NCI-H2171 (cell line): Measurements from ENCODE around the gene SLC38A6.
"Not testable (repeated sequence)": the region's sequence is repeated elsewhere in the genome, so short reads cannot be mapped to it uniquely, and the experiment has no call there.

Experiments used
- DNase-seq: peaks from one replicate; lab custom pipeline; 2025; lab: John Stamatoyannopoulos, UW

Gene SLC38A6

DNA sequence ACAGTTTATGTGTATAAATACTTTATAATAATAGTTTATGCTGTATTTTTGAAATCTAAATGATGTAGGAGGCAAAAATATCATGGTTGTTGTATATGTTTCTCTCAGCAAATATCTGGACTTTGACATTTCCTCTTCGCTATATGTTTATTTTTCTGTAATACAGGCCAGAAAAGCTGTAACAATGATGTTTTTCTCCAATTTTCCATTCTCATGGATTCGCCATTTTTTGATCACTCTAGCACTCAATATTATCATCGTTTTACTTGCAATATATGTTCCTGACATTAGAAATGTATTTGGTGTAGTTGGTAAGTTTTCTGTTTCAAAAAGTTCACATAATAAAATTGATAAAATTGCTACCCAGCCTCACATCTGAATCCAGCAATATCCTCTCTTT, 70.6 kb downstream of the SLC38A6 start:
- no peak for DNase-seq

DNA sequence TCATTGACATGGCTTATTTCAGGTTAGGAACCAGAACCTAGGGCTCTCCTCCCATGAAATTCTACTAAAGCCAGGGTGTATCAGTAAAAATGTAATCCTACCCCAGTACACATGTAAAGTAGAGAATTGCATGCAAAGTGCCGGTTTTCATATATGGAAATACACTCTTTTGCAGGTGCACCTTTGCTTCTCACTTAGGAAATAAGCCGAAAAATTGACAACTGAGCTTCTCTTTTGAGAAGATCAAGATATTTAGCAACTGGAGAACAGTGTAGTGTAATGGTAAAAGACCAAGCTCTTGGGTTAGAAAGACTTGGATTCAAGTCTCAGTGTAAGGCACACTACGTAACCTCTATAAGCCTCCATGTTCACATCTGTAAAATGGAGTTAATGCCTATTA, 82.4 kb downstream of the SLC38A6 start:
- no peak for DNase-seq

GRCh38 chr14:61064210-61064609, 83.2 kb downstream of the SLC38A6 start:
- peak; percentile 71 for DNase-seq

- peak; percentile 8 for DNase-seq
These were observed 83.8 kb downstream of the SLC38A6 start for GRCh38 chr14:61064856-61065255.

- no peak for DNase-seq
These were observed 84.6 kb downstream of the SLC38A6 start for GRCh38 chr14:61065656-61066055.

- not testable (repeated sequence) for DNase-seq
These were observed 91.4 kb downstream of the SLC38A6 start for GRCh38 chr14:61072442-61072841.

- DNase-seq = no peak
These were observed 93.8 kb downstream of the SLC38A6 start for GRCh38 chr14:61074852-61075251.

GRCh38 chr14:61076556-61076955, 95.5 kb downstream of the SLC38A6 start:
- DNase-seq = no peak

- DNase-seq = no peak
These were observed 96.4 kb downstream of the SLC38A6 start for GRCh38 chr14:61077437-61077836.

GRCh38 chr14:61077951-61078720, 97.1 kb downstream of the SLC38A6 start:
- DNase-seq = no peak

DNA sequence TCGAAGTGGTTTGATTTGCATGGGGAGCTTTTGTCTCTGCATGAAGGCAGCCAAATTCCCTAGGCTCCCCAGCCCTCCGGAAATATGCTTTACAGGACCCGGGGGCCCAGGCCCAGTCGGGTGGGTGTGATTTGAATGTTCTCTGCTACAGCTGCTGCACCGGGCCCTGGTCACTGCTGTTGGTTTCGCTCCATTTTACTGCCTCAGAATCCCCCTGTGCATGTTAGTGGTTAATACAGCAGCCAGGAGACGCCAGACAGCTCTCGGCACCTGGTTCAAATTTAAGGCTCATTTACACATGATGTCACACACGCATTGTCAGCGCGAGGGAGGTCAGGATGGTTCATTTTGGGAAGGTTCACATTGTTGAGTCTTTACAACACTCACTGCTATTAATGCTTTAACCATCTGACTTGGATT, 99.6 kb downstream of the SLC38A6 start:
- no peak for DNase-seq

GRCh38 chr14:61088081-61088480, 107.0 kb downstream of the SLC38A6 start:
- no peak for DNase-seq

GRCh38 chr14:61089126-61089750, 108.2 kb downstream of the SLC38A6 start:
- no peak for DNase-seq

DNA sequence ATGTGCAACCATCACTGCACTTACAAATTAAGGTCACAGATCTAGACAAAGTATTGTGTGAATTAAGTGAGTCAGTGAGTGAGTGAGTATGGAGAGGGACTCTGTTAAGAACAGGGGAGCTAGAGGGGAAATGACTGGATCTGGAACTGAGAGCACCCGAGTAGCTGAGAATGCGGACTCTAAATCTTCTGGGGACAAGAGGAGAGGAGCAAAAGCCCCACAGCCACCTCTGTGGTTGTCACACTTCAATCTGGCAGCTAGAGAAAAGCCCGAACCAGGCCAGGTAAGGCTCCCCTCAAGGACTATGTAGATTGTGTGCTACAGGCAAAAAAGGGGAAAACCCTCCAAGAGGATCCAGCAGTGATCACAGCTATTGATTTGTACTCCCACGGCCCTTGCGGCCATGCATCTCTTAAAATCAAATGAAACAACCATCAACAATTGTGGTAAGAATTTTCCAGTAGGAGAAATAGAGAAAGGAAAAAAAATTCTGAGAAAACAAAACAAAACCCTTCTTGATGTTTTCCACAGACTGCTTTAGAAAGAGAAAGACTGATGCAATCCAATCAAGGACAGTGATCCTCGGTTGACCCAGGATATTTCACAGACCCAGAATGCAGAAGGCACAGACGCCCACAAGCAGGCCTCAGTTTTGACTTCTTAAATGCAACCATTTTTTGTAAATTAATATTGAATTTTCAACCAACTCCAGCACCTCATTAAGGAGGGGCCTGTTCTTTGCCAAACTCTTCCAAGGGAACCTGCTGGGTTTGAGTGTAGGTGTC, 109.6 kb downstream of the SLC38A6 start:
- no peak for DNase-seq

DNA sequence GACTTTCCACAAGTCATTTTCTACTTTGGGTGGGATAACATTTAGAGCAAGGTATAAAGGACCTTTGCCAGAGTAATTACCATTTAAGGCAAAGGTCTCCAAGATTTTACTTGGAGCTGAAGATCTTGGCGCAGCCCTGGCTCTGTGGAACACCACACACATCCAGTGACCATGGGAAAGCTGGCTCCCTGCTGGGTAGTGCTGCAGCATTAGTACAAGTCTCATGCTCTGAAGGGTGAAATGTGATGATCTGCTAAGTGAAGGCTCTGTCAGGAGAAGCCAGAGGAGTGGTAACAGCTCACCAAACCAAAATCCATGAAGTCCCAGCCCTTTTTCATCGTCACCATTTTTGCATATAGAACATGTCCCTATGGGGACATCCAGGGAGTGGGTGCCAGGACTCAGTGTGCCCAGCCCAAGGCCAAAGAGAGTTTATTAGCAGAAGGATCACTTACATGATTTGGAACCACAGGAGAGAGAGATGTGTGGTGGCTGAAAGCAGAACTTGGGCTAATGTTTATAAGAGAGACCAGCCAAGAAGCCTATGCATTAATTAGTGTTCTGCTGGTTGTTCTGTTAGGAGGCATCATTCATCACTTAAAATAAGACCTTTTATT, 110.7 kb downstream of the SLC38A6 start:
- no peak for DNase-seq

GRCh38 chr14:61098096-61098495, 117.1 kb downstream of the SLC38A6 start:
- not testable (repeated sequence) for DNase-seq

DNA sequence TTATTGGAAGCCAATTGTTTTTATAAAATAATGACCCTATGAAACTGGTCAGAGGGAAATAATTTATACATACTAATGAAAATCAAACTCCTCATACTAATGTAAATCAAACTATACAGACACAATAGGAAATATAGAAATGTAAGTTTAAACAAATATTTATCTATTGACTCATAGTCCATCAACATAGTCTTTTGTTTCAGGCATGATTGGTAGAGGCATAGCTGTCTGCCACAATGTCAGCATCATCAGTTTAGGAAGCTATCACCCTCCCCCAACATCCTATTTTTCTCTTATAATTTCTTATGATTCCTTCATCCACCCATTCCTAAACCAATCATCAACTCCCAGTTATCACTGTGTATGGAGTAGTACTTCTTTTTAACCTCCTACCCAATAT, 117.7 kb downstream of the SLC38A6 start:
- DNase-seq = no peak

GRCh38 chr14:61099216-61099835, 118.3 kb downstream of the SLC38A6 start:
- peak; percentile 27 for DNase-seq

- DNase-seq = no peak
These were observed 120.9 kb downstream of the SLC38A6 start for GRCh38 chr14:61101803-61102548.
